ENCODE measurements around the gene DOCK3.
A peak's percentile ranks its signal among the peaks of the same experiment; 100 is the strongest.

Gene DOCK3, protein sequence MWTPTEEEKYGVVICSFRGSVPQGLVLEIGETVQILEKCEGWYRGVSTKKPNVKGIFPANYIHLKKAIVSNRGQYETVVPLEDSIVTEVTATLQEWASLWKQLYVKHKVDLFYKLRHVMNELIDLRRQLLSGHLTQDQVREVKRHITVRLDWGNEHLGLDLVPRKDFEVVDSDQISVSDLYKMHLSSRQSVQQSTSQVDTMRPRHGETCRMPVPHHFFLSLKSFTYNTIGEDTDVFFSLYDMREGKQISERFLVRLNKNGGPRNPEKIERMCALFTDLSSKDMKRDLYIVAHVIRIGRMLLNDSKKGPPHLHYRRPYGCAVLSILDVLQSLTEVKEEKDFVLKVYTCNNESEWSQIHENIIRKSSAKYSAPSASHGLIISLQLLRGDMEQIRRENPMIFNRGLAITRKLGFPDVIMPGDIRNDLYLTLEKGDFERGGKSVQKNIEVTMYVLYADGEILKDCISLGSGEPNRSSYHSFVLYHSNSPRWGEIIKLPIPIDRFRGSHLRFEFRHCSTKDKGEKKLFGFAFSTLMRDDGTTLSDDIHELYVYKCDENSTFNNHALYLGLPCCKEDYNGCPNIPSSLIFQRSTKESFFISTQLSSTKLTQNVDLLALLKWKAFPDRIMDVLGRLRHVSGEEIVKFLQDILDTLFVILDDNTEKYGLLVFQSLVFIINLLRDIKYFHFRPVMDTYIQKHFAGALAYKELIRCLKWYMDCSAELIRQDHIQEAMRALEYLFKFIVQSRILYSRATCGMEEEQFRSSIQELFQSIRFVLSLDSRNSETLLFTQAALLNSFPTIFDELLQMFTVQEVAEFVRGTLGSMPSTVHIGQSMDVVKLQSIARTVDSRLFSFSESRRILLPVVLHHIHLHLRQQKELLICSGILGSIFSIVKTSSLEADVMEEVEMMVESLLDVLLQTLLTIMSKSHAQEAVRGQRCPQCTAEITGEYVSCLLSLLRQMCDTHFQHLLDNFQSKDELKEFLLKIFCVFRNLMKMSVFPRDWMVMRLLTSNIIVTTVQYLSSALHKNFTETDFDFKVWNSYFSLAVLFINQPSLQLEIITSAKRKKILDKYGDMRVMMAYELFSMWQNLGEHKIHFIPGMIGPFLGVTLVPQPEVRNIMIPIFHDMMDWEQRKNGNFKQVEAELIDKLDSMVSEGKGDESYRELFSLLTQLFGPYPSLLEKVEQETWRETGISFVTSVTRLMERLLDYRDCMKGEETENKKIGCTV (N-terminal part only)

DNA sequence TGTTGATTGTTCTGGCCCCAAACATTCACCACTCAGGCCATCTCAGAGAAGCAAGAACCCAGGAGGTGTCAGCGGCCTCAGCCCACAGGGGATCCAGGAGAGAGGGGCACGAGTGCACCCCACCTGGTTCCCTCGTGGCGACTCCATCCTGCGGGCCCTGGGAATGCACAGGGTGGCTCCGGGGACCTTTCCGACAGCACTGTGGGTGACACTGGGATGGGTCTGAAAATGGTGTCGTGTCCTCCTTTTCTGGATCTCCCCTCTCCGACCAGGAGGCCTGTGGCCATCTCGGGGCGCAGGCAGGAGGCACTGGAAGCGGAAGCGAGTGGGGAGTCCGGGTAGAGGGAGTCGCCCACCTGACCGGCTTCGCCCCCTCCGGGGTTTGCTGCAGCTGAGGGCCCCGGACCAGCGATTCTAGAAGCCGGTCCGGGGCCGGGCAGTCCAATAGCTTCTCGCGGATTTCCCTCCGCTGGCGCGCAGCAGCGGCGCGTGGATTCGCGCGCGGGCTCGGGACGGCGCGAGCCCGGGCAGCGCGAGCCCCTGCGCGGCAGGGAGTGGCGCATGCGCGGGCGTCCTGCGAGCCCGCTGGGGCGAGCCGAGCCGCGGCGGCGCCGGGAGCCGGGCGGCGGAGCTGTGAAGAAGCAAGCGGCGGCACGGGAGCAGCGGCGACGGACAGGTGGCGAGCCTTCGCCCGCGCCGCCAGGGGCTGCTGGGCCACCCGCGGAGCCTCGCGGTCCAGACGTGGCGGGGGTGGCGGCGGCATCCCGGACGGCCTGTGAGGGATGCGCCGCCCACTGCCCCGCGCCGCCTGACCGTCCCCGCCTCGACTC is at the start of gene DOCK3:
Gene DOCK3, plus strand, starts transcription at position 579 of the 830 bp plus-strand sequence. CDS start 337 bp downstream, outside the sequence.
- peak; percentile 70 for DNase-seq

DNA sequence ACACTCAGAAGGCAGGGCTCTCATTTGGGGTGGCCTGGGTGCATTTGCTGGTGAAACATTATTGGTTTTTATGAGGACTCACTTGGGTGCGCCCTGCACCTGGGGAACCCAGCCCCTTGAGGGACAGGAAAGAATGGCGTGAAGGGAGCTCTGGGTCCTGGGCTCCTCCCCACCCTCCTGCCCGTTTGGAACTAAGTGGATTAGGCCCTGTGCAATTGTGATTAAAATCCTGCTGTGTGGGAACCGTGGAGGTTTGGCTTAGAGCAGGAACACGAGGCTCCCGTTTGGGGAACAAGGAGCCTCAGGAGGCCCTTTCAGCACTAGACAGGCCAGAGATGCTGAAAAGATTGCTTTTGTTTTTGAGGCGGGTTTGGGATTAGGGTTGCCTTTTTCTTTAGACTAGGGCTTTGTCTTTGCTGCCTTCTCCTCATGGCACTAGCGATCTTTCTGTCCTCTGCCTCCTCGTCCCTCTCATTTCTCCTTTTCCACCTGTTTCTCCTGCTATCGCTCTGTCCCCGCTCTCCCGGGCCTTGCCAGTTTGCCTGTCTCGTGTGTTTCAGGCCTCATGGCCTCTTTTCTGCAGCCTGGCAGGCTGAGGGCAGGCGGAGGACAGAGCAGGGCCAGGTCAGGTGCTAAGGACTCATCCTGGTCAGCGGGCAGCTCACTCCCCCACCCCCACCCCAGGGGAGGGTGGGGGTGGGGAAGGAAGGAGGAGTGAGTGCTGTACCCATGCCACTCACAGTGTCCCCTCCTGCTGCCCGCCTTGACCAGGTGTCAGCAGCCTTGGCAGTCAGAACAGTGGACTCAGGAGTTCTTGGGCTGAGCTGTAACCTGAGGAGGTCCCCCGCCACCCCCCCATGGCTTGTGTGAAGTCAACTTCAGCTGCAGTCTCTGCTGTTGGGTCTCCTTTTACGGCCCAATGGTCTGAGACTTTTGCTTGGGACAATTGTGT is 49.2 kb upstream of the DOCK3 start:
- DNase-seq: no peak

DNA sequence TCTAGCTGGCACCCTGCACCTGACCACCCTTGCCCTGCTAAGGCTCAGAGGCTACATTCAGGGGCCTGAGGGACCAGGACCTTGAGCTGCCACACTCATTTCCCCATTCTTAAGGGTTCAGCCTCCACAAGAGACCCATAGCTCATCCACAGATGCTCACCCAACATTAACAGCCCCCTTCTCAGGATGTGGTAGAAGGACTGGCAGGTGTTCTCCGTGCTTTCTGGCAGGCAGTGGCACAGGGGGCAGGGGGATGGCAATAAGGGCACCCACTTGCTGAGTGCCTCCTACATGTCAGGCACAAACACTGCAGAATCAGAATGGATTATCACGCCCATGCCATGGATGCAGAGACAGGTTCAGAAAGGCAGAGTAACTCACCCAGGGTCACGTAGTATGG is 48.3 kb upstream of the DOCK3 start:
- DNase-seq: no peak

DNA sequence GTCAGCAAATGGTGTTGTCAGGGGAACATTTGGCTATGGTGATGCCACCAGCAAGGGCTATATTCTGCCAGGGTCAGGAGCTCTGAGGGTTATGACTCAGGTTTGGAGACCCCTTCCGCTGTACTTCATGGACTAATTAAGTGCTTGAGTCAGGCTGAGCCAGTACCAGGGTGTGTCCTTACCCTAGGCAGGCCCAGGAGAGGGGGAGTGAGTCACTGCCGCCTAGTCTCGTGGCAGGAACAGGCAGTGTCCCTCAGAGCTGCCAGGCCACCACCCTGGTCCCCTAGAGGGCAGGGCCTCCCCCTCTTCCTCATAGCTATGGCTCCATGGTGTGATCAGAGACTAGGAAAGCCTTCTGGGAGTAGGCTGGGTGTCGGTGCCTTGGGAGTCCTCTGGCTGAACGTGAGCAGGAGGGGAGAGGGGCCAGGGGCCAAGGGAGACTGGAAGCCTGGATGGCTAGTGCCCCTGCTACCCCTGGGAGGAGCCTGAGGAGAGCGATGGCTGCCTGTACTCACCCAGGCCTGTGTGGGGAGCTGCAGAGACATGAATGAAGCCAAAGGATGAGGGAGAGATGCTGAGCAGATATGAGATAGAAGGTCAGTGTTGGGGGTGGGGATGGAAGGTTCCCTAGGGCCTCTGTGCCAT is 47.2 kb upstream of the DOCK3 start:
- peak; percentile 53 for DNase-seq

DNA sequence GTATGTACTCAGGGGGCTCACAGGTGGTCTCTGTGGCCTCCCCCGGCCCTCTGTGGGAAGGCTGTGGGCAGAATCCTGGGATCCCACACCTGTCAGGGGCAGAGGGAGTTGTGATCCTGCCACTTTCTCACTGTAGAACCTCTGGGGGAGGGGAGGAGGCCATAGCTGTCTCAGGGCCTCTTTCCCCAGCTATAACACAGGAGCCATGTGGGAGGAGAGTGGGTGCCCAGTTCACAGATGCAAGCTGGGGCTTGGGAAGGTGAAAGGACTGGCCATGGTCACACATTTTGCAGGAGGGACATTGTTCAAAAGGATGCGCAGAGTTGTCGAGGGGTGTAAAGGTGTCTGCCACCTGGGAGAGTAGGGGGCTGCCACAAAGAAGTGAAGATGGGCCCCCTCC is 46.1 kb upstream of the DOCK3 start:
- no peak for DNase-seq

DNA sequence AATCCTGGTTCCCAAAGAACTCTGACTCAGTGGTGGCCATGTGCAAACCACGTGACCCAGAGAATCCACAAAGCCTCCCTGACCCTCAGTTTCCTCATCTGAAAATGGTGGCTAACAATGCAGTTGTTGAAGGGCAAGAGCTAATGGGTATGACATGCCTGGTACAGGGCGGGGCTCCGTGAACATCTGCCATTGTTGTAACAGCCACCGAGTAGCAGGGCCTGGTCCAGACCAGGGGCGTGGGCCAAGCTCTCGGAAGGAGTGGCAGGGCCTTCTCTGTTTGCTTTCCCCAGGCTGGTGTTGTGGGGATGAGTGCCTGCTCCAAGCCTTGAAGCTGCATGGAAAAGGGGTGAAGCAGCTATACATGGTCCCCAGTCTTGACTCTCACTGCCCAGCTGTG is 44.3 kb upstream of the DOCK3 start:
- no peak for DNase-seq

DNA sequence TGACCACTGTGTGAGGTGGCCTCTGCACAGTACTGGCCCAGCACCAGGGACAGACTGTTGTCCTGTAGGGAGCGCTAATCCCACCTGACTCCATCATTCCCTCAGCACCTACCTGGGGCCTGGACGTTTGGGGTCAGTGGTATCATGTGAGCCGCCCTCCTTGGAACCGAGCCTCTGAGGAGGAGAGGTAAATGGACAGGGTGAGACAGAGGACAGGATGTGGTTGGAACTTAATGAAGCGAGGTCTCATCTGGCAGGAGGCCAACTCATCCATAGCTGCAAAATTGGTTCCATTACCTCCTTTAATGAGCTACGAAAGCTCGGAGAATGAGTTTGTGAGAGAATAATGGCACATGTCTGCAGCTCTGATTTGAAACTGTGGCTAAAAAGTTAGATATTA is 43.9 kb upstream of the DOCK3 start:
- DNase-seq: no peak

DNA sequence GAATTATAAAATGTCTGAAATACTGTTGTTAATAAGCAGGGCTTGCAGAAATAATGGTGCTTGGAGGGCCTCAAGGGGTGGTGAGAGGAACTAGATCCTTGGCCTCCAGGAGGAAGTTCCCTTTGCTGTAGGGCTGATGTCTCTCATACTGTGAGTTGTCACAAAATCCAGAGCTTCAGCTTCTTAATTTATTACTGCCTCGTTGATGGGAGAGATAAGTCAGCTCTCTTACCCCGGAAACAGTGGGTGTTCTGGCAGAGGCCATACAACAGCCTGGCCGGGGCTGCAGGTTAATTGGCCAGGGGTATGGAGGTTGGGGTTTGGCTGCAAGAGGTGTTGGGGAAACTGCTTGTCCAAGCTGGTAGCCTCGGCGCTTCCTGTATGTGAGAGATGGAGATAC is 42.3 kb upstream of the DOCK3 start:
- DNase-seq: no peak

DNA sequence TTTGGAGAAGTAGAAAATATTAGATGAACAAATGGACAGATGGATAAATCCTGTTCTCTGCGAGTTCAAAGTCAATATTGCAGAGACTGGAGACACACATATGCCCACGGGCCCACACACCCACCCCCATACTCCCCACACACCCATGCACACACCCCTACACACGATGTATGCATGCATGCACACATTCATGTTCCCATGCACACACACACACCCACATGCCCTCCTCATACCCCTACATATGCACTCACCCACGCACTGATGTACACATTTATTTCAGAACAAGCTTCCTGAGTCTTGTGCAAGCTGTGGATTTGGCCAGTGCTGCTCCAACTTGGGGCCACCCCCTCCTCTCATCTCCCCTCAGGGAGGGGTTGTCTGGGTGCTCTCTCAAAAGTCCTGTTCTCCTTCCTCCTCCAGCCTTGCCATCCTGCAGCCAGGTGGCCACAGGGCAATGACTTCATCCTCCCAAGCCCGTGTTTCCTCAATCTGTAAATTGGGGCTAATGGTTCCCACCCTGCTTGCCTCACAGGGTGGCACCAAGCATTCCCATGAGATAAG is 41.4 kb upstream of the DOCK3 start:
- no peak for DNase-seq

DNA sequence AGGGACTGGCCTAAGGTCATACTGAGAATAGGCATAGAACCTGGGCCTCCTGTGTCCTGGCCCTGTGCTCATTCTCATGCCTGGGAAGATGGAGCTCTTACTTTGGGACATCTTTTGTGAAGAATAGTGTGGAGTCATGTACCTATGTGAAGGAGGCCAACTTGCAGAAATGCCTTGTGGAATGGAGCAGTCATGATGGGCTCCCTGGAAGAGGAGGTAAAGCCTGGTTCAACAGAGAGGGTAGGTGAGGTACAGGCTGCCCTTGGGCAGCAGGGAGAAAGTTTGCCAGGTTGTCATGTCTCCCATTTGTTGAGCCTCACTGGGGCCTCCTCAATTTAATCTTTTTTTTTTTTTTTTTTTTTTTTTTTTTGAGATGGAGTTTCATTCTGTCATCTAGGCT is 39.7 kb upstream of the DOCK3 start:
- DNase-seq: no peak

DNA sequence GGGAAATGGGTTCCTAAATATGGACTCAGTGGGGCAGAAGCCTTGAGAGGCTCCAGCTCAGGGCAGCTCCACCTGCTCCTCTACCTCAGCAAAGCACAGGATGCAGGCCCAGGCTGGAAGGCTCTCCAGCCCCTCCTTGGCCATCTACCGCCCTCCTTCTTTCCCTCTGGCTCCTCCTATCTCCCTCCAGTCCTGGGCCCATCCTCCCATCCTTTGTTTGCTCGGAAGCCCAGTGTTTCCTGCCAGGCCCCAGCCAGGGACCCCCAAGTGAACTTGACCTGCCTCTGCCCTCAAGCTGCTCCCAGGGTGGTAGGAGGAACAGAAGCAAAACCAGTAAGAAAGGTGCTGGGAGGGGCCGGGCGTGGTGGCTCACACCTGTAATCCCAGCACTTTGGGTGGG is 37.7 kb upstream of the DOCK3 start:
- DNase-seq: no peak

DNA sequence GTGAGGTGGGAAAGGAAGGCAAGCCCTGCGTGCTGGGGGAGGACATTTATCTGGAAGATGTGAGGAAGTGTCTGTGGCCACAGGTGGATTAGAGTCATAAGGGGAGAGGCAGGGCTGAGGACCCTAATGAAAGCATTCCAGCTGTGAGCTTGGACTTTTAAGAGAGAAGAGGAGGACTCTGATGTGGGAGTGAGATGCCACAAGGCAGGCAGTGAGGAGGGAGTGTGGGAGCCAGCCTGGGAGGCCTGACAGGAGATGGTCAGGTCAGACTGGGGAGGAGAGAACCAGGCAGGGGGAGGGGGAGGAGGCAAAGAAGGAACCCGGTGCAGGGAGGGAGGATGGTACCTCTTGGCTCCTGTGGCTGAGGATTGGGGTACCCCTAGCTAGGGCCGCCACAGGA is 36.8 kb upstream of the DOCK3 start:
- DNase-seq: no peak

DNA sequence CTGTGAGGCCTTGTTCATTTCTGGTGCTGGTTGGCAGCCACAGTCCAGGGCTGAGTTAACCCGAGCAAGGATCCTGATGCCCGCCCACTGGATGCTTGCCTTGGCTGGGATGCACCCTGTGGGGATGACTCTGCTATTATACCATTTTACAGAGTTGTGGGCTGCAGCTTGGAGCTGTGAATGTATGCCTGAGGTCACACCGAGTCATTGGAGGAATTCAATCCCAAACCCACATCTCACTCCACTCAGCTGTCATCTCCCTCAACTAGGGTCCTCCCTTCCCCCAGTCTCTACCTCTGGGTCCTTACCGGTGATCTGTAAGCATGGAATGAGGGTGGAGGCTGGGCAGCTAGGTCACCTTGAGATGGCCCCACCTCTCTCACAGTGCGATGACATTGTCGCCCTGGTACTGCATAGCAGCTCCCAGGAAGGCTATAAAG is 35.7 kb upstream of the DOCK3 start:
- no peak for DNase-seq

DNA sequence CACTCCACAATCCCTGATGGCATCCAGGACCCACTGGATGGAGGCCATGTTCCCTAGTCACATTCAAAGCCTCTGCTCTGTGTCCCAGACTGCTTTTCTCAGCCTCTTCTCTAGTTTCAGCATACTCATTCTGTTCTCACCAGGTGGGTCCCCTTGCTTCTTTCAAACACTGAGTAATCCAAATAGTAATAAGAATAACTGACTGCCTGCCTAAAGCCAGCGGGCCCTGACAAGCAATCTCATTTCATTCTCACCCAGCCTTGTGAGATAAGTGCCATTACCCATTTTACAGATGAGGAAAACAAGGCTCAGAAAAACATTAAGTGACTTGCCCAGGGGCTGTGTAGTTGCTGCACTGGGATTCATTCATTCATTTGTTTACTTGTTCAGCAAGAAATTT is 32.3 kb upstream of the DOCK3 start:
- DNase-seq: no peak

DNA sequence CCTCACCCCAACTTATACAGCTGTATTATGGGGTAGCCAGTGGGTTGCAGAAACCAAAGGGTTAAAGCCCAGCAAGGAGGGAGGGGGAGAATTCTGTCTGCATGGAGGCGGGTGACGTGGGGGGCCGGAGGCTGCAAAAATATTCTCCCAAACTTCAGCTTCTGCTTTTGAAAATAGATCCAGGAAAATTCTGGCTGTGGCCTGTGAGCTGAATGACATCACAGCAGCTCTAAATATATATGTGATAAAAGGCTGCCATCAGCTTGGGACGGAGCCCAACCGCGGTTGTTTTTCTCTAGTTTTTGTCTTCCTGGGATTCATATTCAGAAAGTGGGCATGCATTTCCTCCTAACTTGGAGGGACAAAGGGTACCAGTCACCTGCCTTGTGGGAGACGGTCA is 30.2 kb upstream of the DOCK3 start:
- DNase-seq: no peak

DNA sequence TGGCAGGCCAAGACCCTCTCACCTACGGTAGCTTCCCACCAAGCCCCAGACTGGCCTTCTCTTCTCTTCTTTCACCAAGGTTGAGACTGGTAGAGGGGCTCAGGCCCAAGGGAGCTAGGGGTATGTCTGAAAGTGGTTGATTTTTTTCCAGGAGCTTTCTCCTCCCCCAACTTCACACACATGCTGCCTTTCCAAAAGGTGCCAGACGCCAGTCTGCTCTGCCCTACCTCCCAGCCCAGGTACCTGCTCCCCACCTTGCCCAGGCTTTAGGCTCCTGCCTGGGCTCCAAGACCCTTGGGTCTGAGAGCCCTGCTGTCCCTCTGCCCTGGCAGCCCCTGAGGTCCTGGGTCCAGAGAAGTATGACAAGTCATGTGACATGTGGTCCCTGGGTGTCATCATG is 29.3 kb upstream of the DOCK3 start:
- no peak for DNase-seq

DNA sequence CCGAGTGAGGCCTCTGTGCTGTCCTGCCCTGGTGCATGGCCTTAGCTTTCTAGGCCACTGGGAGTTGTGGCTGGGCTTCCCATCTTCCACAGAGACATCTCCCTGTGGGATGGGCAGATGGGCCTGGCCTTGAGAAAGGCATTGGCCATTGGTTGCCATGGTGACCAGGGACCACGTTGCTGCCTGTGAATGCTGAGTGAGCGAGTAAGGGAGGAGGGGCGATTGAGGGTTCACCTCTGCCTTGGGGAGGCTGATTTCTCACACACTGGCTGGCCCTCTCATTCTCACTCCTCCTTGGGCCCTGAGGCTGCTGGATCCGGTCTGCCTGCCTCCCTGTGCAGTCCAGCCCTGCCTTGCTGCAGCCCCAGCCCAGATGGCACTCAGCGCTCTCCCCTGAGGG is 26.4 kb upstream of the DOCK3 start:
- DNase-seq: no peak

DNA sequence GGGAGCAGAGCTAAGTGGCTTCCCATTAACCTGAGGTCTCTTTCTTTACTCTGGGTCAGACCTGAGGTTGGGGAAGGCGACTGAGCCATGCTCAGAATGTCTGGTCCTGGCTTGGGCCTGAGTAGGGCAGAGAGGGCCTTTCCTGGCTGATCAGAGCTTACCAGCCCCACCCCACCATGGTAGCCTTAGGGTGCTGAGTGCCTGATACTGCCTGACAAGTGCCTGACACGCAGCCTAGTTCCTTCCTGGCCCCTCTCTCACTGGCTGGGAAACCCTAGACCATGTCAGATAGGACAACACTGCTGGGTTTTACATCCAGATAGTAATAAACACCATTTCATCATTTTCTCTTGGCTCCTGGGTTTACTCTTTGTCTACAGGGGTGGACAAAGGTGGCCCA is 25.8 kb upstream of the DOCK3 start:
- no peak for DNase-seq

DNA sequence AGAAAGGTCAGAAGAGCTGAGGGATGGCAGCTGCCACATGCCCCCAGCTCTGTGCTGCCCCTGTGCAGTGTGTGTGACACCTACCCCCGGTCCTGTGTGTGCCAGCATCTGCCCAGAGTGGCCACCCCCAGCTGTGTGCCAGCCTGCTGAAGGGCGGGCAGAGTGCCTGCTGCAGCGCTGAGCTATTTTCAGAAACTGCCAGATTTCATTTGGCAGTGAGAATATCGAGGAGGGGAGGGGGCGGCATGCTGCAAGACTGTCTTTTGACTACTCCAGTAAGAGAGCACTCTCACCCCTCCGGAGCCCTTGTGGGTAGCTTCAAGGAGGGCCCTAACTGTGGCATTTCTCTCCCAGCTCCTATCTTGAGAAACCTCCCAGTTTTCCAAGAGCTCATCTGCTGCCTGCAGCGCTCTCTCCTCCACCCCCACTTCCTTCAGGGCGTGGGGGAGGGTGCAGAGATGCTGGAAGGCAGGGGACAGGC is 25.2 kb upstream of the DOCK3 start:
- no peak for DNase-seq

DNA sequence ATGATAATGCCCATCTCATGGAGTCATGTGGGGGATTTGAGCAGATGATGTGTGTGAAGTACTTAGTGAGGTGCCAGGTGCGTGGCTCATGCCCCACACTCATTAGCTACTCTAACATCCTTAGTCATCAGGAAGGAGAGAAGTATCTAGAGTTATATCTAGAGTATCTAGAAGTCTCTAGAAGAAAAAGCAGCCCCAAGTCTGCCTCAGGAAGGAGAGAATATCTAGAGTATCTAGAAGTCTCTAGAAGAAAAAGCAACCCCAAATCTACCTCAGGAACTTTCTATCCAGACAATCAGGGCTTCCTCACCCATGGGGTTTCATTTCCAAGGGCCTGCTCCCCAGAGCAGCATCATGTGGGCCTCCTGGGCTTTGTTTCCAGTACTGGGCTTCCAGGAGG is 24.7 kb upstream of the DOCK3 start:
- DNase-seq: no peak

Measured in stimulated activated CD8-positive, alpha-beta memory T cell treated with anti-CD3 and anti-CD28 coated beads, Interleukin-4, amount 100 ng/mL, for 48 hours (primary cell).